Measurements from ENCODE around the gene PHLPP1.
"Not testable (repeated sequence)": the region's sequence is repeated elsewhere in the genome, so short reads cannot be mapped to it uniquely, and the experiment has no call there.

Gene PHLPP1

GRCh38 chr18:62796216-62796621 lies 80.9 kb downstream of the PHLPP1 start:
- TF ChIP-seq CTCF (IDR thresholded peaks at IDR 0.05; ENCODE audit: low read depth, low read length, missing control alignments): no peak
- DNase-seq (ENCODE audit: low read depth): no peak
- H3K4me3 ChIP-seq (ENCODE audit: low read depth, low read length): no peak overlapping the region
- in situ Hi-C loops (cut with HindIII; ENCODE audit: low sequenced_read_pairs): no loop called here

GRCh38 chr18:62797329-62797728 lies 82.0 kb downstream of the PHLPP1 start:
- no peak for DNase-seq (ENCODE audit: low read depth)
- in situ Hi-C loops (cut with HindIII; ENCODE audit: low sequenced_read_pairs): no loop called here
- TF ChIP-seq CTCF (IDR thresholded peaks at IDR 0.05; ENCODE audit: low read depth, low read length, missing control alignments): no peak
- H3K4me3 ChIP-seq (ENCODE audit: low read depth, low read length): no peak overlapping the region

GRCh38 chr18:62799977-62800376 lies 84.6 kb downstream of the PHLPP1 start:
- DNase-seq (ENCODE audit: low read depth): no peak
- in situ Hi-C loops (cut with HindIII; ENCODE audit: low sequenced_read_pairs): no loop called here
- TF ChIP-seq CTCF (IDR thresholded peaks at IDR 0.05; ENCODE audit: low read depth, low read length, missing control alignments): no peak
- H3K4me3 ChIP-seq (ENCODE audit: low read depth, low read length): no peak overlapping the region

GRCh38 chr18:62802523-62802922 lies 87.2 kb downstream of the PHLPP1 start:
- in situ Hi-C loops (cut with HindIII; ENCODE audit: low sequenced_read_pairs): no loop called here
- DNase-seq (ENCODE audit: low read depth): no peak
- TF ChIP-seq CTCF (IDR thresholded peaks at IDR 0.05; ENCODE audit: low read depth, low read length, missing control alignments): peak; percentile 40
- no peak overlapping the region for H3K4me3 ChIP-seq (ENCODE audit: low read depth, low read length)

GRCh38 chr18:62807396-62807795 lies 92.1 kb downstream of the PHLPP1 start:
- no peak overlapping the region for H3K4me3 ChIP-seq (ENCODE audit: low read depth, low read length)
- no peak for TF ChIP-seq CTCF (IDR thresholded peaks at IDR 0.05; ENCODE audit: low read depth, low read length, missing control alignments)
- in situ Hi-C loops (cut with HindIII; ENCODE audit: low sequenced_read_pairs): no loop called here
- no peak for DNase-seq (ENCODE audit: low read depth)

GRCh38 chr18:62808123-62808522 lies 92.8 kb downstream of the PHLPP1 start:
- no peak overlapping the region for H3K4me3 ChIP-seq (ENCODE audit: low read depth, low read length)
- no peak for TF ChIP-seq CTCF (IDR thresholded peaks at IDR 0.05; ENCODE audit: low read depth, low read length, missing control alignments)
- DNase-seq (ENCODE audit: low read depth): no peak
- in situ Hi-C loops (cut with HindIII; ENCODE audit: low sequenced_read_pairs): no loop called here

- H3K4me3 ChIP-seq (ENCODE audit: low read depth, low read length); in situ Hi-C loops (cut with HindIII; ENCODE audit: low sequenced_read_pairs); DNase-seq (ENCODE audit: low read depth): not testable (repeated sequence)
Observed at GRCh38 chr18:62809445-62809844, 94.1 kb downstream of the PHLPP1 start.

All from astrocyte of the cerebellum (primary cell).